Spinal cord (tissue), 10 donors: ENCODE measurements around the gene MSH2. TPM values are rescaled to one million over a fixed set of nuclear protein-coding genes. Genes with fewer than 3 reads are reported as not detected.

Experiments
- DNase-seq, 6 donors: peaks; one replicate each; pipeline versions ENCODE4 v3.0.0 to v3.0.0-alpha.2; 2013 to 2015; ENCODE audit warnings: low spot score in 6 of 6, low read depth in 4 of 6
- H3K27ac ChIP-seq: one replicate; pipeline ENCODE4 v1.5.1; 2013; ENCODE audit warnings: low read depth, low read length, control low read depth
- H3K27me3 ChIP-seq: one replicate; pipeline ENCODE4 v1.6.1; 2013; ENCODE audit warnings: low read length; ENCODE audit not compliant: control insufficient read depth, insufficient read depth
- H3K36me3 ChIP-seq: one replicate; pipeline ENCODE4 v1.6.1; 2013; ENCODE audit warnings: low read length; ENCODE audit not compliant: control insufficient read depth, insufficient read depth
- H3K4me1 ChIP-seq: one replicate; pipeline ENCODE4 v1.6.1; 2013; ENCODE audit warnings: low read length; ENCODE audit not compliant: control insufficient read depth, insufficient read depth
- H3K4me3 ChIP-seq: one replicate; pipeline ENCODE4 v1.5.1; 2013; ENCODE audit warnings: low read depth, low read length, control low read depth
- H3K9me3 ChIP-seq: one replicate; pipeline ENCODE4 v1.6.1; 2013; ENCODE audit warnings: low read length; ENCODE audit not compliant: control insufficient read depth, insufficient read depth
- WGBS: methylation state at CpG from one replicate; pipeline ENCODE4 v1.1.5; 2013; ENCODE audit warnings: missing lambda C conversion rate; ENCODE audit not compliant: insufficient coverage; 5-methylcytosine and 5-hydroxymethylcytosine counted together
- polyA plus RNA-seq, 2 donors: library from polyadenylated mRNA; unstranded; fragments of 120-200 nt; gene quantifications; one replicate each; pipeline ENCODE4 v1.2.1, GENCODE V29; 2013; ENCODE audit not compliant: insufficient read length in 2 of 2
- total RNA-seq, 2 donors: library from RNA; depleted of rRNA in 1 of 2; stranded (reverse); fragments of 120-200 nt in 1 of 2; fragments of >200 nt in 1 of 2; gene quantifications; one replicate each; pipeline versions ENCODE4 v1.2.3 to v1.2.4, GENCODE V29; 2013 to 2014
- donor health status: healthy.

The MSH2 gene
- total and polyA plus RNA-seq, 4 donors: 35.0 to 73.4 (median 47.2) TPM

- Histone ChIP-seq H3K4me3 (no peak overlapping the region), H3K36me3 (no peaks in the 10 kb centered on the region), H3K27ac (no peak overlapping the region), H3K27me3 (no peaks in the 10 kb centered on the region), H3K9me3 (no peaks in the 10 kb centered on the region), H3K4me1 (no peaks in the 10 kb centered on the region)
- DNase-seq: no peak
- no CpG with 5 or more reads among the region's 1 CpG for WGBS
Measured at GRCh38 chr2:47487498-47487875, 84.5 kb downstream of the MSH2 start.

GRCh38 chr2:47488870-47489584, 86.1 kb downstream of the MSH2 start:
- H3K9me3 ChIP-seq: no peaks in the 10 kb centered on the region
- no peaks in the 10 kb centered on the region for H3K27me3 ChIP-seq
- H3K4me1 ChIP-seq: no peaks in the 10 kb centered on the region
- no peak overlapping the region for H3K4me3 ChIP-seq
- WGBS: 76% methylated on average over 5 of the region's 9 CpGs
- peak in 1 of 6 donors; percentile 23 for DNase-seq
- no peaks in the 10 kb centered on the region for H3K36me3 ChIP-seq
- H3K27ac ChIP-seq: no peak overlapping the region

GRCh38 chr2:47490406-47490805, 87.5 kb downstream of the MSH2 start:
- no peaks in the 10 kb centered on the region for H3K4me1 ChIP-seq
- WGBS: 93% methylated on average over 4 of the region's 6 CpGs
- H3K27me3 ChIP-seq: no peaks in the 10 kb centered on the region
- no peak for DNase-seq
- no peak overlapping the region for H3K27ac ChIP-seq
- H3K9me3 ChIP-seq: no peaks in the 10 kb centered on the region
- H3K36me3 ChIP-seq: no peaks in the 10 kb centered on the region
- H3K4me3 ChIP-seq: no peak overlapping the region

GRCh38 chr2:47493317-47494035, 90.5 kb downstream of the MSH2 start:
- peak in 1 of 6 donors; percentile 46 for DNase-seq
- no peaks in the 10 kb centered on the region for H3K36me3 ChIP-seq
- no peaks in the 10 kb centered on the region for H3K4me1 ChIP-seq
- no peak overlapping the region for H3K4me3 ChIP-seq
- H3K27ac ChIP-seq: no peak overlapping the region
- WGBS: 100% methylated on average over 6 of the region's 12 CpGs
- H3K27me3 ChIP-seq: no peaks in the 10 kb centered on the region
- no peaks in the 10 kb centered on the region for H3K9me3 ChIP-seq

DNA sequence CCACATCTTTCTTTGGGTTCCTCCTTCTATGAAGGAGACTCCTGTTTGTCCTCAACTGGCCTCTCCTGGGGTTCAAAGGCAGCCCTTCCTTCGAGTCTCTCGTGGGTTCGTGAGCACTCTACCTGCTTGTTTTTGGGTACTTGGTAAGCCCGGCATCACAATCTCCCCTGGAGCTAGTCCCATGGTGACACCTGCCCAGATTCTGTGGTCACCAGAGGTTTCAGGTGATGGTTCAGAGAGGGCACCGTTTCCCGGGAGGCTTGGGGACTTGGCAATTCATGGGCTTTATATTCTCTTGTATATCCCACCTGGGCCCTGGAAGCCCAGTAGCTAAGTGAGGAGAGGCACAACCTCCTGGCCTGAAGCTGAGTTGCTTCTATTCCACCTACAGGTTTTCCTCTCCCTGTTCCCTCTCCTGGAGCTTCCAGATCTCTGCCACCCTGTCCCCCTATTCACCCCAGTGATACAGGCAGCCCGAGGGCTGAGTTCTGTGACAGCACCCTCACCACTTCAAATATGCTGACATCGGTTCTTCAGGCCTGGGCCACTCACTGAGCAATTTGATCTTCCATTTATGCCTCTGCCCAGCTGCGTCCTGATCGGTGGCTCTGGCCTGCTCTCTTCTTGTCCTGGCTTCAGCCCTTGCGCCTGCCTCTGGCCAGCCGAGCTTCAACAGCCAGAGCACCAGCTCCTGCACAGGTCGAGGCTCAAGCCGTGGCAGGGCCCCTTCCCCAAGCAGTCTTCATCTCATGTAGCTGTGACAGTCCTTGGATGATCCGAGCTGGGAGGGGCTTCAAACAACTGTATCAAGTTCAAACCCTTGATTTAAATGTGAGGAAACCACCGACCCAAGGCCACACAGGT, 91.5 kb downstream of the MSH2 start:
- Histone ChIP-seq H3K36me3 (no peaks in the 10 kb centered on the region), H3K4me1 (no peaks in the 10 kb centered on the region), H3K4me3 (no peak overlapping the region), H3K27me3 (no peaks in the 10 kb centered on the region), H3K27ac (no peak overlapping the region), H3K9me3 (no peaks in the 10 kb centered on the region)
- over 99% methylated on average over 14 of the region's 16 CpGs for WGBS
- DNase-seq: no peak

- Histone ChIP-seq H3K4me3 (no peak overlapping the region), H3K36me3 (no peaks in the 10 kb centered on the region), H3K9me3 (no peaks in the 10 kb centered on the region), H3K4me1 (no peaks in the 10 kb centered on the region), H3K27me3 (no peaks in the 10 kb centered on the region), H3K27ac (no peak overlapping the region)
- 90% methylated on average over 7 of the region's 8 CpGs for WGBS
- no peak for DNase-seq
Measured at GRCh38 chr2:47497843-47498460, 95.0 kb downstream of the MSH2 start.

DNA sequence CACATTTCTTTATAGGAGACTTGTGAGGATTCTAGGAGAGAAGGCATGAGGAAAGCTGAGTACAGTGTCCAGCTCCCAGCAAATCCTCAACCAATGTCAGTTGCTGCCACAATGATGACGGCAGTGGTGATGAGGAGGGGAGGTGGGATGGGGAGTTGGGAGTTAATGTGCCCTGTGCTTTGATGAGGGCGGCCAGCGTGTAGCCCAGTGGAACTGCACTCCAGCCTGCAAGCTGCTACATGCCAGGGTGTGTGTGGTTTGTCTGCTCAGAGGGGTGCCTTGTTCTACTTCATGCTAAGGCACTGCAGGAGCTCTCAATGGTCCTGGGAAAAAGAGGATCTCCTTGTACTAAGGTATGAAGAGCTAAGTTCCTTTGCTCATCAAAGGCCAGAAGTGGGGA, 96.1 kb downstream of the MSH2 start:
- H3K9me3 ChIP-seq: no peaks in the 10 kb centered on the region
- no peaks in the 10 kb centered on the region for H3K27me3 ChIP-seq
- no peak overlapping the region for H3K4me3 ChIP-seq
- no peaks in the 10 kb centered on the region for H3K4me1 ChIP-seq
- no peaks in the 10 kb centered on the region for H3K36me3 ChIP-seq
- DNase-seq: no peak
- H3K27ac ChIP-seq: no peak overlapping the region
- 90% methylated on average over 3 of the region's 3 CpGs for WGBS

DNA sequence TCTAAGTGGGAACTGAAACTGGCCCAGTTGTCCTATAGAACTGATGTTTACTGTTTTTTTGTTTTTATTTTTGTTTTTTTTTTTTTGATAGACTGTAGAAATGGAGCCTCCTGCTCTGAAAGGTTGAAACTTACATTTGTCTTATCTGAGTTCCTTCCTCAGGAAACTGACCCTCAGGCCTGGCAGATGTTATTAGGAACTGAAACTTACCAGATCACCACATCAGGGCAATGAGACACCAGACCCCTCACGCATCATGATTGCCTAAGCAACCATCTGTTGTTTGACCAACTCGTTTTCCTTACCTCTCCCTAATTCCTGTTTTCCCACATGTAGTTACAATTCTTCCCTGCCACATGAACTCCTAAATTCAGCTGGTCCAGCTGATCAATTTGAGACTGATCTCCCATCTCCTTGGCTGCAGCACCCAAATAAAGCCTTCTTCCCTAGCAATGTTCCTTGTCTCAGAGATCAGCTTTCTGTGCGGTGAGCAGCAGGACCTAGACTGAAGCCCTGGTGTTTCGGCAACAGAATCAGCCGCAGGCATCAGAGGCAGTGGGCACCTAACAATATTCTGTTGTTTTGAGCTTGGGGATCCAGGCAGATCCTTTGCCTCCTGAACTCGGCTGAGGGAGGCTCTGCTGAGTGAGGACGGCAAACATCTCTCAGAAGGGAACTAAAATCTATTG, 96.8 kb downstream of the MSH2 start:
- WGBS: 91% methylated on average over 6 of the region's 7 CpGs
- no peak overlapping the region for H3K27ac ChIP-seq
- no peaks in the 10 kb centered on the region for H3K27me3 ChIP-seq
- H3K36me3 ChIP-seq: no peaks in the 10 kb centered on the region
- H3K4me1 ChIP-seq: no peaks in the 10 kb centered on the region
- no peak for DNase-seq
- no peak overlapping the region for H3K4me3 ChIP-seq
- H3K9me3 ChIP-seq: no peaks in the 10 kb centered on the region
